Dermis microvascular lymphatic vessel endothelial cell (primary cell): Measurements from ENCODE around the gene CDH13. TPM values are rescaled to one million over a fixed set of nuclear protein-coding genes. Genes with fewer than 3 reads are reported as not detected.
A peak's percentile ranks its signal among the peaks of the same experiment; 100 is the strongest.

Experiments
- DNase-seq, 2 donors: peaks; one replicate each; pipeline versions ENCODE4 v3.0.0 to v3.0.0-alpha.2; 2010; ENCODE audit warnings: low read depth in 2 of 2
- total RNA-seq: library from RNA; depleted of rRNA; stranded (reverse); fragments of >200 nt; gene quantifications from 2 replicates; pipeline ENCODE4 v1.2.1, GENCODE V29; 2014

Gene CDH13
- total RNA-seq, 1 donor from 2014 or later, result 68.9 TPM

DNA sequence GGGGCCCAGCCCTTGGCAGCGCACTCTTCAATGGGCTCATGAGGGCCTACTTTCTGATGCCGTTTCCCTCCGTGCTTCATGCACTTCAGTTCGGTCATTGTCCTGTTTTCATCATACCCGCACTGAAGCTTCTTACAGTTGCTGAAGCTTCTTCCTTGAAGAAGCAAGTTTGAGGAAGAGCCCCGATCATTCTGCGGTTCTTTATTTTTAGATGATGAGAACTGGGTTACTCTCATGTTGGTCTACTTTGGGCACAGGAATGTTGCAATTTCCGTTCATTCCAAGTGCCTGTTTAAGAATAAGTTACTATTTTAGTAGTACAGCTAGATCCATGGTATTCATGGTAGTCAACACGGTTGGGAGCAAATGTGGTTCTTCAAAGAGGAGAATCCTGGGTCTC, 593.3 kb downstream of the CDH13 start:
- DNase-seq, result no peak

DNA sequence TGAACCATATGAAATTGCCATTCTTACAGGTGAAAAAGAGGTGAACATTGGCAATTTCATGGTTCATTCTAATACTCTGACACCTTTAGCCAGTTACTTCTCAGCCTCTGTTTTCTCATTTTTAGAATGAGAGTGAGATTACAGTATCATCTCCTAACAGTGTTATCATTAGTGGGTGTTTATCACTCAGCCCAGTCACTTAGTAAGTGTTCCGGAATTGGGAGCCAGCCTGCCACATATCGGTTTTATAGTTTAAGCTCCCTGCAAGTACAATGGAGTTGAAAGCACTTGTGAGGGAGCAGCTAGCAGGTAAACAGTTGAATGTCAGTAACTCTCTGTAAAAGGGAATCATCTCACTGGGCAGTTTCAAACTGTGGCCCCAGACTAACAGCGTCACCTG, 597.9 kb downstream of the CDH13 start:
- no peak for DNase-seq

DNA sequence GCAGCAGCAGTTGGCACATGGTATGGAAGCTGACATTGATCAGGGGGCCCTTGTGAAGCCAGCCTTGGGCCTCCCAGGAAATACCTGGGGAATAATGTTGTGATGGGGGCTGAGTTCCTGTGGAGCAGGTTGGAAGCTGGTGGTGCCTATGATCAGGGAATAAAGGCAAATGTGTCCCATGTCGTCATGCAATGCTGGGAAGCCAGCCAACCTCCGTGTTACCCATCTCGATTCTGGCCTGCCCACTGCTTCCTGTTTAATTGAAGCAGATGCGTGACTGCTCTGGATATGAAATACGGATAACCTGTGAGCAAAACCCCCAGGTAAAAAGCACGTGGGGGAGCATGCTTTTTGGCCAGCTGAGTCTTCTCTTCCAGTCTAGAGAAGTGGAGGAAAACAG, 600.6 kb downstream of the CDH13 start:
- DNase-seq, result peak; percentile 32 to 38

DNA sequence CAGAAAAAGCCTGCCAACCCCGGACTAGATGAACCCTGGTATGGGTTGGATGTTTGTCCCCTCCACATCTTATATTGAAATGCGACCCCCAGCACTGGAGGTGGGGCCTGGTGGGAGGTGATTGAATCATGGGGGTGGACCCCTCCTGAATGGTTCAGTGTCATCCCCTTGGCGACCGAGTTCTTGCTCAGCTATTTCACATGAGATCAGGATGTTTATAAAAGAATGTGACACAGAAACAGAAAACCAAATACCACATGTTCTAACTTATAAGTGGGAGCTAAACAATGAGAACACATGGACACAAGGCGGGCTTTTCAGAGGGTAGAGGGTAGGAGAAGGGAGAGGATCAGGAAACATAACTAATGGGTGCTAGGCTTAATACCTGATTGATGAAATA, 605.0 kb downstream of the CDH13 start:
- no peak for DNase-seq

DNA sequence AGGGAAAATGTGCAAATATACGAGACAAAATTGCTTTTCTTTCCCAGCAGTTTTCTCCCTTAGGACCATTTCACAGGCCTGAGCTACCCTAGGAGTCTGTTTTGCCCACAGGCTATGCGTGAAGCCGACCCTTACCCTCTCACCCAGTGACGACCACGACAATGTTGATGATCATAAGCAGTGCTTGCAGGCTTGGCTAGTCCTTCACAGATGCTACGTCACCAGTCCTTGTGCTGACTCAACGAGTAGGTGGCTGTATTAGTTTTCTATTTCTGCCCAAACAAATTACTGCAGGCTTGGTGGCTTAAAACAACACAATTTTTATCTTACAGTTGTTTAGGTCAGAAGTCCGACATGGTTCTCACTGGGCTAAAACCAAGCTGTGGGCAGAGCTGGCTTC, 606.4 kb downstream of the CDH13 start:
- no peak for DNase-seq

DNA sequence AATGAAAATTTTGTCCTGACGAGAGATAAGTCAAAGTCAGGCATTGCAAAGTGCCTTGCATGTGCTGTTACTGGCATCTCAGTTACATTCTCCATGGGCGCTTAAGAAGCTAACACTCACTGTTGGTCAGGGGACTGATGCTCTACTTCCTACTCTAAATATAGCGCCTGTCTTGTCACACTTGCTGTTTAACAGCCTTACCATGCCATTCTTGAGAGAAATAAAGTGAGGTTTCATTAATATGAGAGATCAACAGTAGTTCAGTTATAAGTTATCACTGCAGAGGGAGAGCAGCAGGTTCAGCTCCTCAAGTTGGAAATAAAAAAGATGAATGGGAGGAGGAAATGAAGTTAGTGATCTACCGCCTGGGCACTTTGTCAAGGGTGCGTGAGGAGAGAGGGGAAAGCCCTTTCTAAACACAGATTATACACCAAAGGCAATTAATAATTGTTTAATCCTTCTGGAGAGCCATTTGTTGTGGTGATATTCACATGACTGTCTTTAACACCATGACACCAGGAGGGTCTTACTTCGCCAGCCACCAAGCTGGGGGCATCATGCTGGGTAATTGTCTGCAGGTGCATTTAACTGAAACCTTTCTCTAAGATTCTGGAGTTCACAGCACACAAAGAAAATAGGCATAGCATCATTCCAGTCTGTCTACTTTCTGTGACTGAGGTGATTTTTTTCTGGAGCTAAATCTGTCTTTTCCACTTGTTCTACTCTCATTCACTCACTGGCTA, 612.4 kb downstream of the CDH13 start:
- DNase-seq, result no peak

DNA sequence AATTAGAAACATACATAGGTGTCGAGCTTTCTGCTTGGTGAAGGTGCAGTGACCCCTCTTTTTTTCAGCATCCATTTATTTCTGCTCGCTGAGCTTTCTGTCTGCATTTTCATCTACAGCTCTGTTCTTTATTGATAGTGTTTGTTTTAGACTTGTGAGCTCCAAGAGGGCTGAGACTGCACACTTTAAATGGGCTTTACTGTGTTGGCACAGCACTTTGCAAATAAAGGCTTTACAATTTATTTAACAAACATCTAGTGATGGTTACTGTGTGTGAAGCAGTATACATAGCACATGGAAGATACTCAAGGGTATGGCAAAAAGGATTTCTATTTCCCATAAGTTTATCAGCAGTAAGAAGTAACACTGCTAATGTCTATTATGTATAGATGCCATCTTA, 617.3 kb downstream of the CDH13 start:
- no peak for DNase-seq

DNA sequence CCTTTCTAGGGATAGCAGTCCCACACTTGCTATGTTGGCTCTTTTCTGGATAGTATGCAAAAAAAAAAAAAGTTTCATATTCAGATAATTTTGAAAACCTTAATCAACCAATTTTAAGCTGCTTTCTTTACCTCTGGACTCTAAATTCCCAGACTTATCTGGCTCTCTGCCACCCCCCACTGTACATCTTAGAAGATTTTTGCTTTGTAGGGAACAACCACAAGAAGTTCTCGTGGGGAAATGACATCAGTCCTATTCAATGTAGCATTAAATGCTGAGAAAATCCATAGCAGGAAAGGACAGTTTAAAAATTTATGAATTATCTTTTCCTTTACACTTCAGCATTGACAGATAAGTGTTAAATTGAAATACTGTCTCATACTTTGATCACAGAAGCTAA, 618.3 kb downstream of the CDH13 start:
- peak in 1 of 2 donors; percentile 5 for DNase-seq

DNA sequence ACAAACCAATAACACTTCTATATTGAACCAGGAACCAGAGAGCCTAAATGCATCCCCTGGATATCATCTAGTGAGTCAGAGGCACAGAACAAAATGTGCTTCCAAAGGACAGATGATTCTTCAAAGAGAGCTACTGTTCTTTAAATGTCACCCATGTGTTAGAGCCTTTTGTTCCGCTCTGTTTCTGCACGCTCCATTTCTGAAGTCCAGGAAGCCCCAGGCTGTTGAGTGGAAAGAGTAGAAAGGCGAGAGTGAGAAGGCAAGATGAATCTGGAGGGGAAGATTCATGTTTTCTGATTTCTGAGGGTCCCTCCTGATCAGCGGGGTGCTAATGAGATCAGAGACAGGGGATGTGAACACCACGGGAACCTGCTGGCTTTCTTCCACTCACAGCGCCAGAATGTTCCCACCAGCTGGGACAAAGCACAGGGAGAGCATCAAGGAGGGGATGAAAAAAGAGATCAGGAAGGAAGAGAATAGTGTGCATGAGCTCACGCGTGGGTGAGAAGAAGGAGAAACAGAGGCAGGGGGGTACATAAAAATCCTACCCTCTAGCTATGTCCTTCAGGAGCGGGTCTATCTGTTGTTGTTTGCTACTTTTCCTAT, 621.1 kb downstream of the CDH13 start:
- DNase-seq, result no peak

DNA sequence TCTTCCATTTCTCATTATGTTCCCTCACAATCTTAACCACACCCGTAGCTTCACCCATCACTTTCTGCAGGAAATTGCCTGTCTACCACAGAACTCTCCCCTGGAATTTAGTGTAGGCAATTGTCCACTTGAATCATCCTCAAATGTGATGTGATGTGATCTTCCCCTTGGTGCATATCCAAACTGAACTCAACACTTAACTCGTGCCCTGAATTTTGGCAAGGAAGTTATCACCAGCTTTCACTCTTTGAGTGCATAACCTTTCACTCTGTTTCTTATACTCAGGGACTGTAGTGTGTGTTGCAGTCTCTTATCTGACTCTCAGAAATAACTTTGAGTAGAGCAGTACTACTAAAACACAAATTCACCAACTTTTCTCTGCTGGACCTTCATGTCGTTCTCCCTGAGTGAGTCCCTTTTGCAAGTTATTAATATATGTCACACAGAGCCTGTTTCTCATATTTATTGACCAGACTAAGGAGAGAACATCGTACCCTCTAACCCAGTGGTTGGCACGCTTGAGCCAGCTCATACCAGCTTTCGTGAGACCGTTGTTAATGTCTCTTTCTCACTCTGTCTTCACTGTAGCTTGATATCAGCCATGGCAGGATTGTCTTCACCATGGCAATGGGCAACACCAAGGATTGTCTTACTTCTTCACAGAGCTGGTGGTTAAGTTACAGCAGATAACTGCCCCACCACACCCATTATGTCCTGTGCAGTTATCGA, 622.1 kb downstream of the CDH13 start:
- no peak for DNase-seq

DNA sequence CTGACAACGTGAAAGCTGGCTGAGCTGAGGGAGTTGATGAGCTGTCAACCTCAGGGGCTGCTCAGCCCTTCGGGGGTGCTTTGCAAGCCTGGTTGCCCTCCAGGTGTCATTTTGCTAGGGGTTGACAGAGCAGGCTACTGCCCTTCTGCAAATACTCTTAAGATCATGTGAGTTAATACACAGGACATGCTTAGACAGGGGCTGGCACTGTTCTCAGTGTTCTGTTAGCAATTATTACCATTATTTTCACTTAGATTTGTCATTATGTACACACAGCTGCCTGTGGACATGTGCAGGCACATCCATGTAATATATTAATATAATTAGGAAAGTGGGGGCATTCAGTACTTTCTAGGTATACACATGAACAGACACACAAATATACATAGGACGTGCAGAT, 626.8 kb downstream of the CDH13 start:
- no peak for DNase-seq

DNA sequence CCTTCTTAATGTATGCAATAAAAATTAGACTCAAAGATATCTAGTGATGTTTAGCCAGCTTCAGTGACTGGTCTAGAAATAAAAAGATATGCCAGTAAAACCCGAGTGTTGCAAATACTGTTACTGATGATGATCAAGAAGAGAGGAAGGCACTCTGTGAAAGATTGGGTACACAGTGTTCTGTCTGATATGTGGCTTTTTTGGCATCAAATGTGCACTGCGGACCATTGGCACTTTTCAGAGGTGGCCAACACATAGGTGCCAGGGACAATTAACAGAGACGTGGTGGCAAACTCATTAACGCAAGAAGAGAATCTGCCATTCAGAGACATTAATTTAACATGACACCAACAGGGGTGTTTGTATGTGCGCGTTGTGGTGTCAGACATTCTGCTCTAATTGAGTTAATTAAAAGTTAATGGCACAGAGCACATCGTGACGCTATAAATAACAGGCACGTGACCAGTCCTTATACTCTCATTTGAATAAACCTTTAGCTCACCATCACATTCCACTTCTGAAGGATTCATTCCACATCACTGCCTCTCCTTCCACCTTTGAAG, 631.7 kb downstream of the CDH13 start:
- no peak for DNase-seq

DNA sequence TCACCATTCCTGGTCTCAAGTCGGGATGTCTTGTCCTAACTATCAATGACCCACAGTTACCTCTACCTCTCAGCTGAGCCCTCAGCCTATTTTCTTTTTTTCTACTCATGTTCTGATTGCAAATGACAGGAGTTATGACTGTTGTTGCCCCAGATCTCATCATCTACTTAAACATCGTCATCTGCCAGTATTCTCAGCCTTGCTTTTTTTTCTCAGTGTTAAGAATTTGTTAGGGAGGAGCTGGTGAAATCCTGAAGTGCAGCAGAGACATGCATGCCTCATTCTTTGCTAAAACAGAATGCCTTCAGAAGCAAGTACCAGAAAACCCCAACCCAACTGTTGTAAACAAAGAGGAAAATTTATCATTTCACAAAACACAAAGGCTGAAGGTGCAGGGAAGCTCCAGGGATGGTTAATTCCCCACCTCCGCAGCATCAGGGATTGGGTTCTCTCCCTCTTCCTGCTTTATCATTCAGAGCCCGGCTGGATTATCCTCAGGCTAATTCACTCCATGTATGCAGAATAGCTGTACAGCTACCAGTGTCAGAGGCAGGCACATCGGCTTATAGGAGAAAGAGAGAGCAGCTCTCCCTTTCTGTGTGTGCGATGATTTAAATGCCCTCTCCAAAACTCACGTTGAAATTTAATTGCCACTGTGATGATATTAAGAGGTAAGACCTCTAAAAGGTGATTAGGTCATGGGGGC, 640.2 kb downstream of the CDH13 start:
- DNase-seq, result no peak

DNA sequence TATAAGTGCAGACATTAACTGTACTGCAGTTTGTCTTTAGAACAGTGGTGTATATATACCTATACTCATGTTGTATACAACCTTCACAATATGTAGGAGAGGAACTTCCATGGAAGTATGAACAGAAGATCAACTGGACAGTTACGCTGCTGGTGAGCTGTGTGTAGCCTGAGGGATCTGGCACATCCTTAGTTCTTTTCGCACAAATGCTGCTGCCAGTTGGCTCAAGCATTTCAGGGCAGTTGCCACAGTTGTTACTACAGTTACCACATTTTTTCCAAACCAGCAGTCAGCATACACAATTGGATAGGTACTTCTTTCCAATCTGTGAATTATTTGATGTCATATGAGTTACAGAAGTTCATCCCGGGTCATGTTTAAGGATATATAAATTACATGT, 641.4 kb downstream of the CDH13 start:
- DNase-seq, result no peak

DNA sequence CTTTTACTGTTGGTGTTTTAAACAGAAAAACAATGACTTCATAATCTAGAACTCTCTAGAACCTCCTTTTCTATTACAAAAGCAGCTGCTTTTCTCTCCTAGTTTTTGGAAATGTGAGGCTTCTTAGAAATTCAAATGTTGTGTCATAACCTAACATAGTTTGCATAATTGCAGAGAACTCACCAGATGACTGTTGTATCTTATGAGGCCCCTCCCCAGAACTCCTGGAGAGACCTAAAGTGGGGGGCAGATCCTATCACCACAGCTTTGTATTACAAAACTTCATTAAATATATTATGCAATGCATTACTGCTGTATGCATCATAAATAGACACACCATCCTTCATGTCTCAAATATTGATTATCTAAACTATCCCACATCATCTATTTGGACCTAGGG, 642.3 kb downstream of the CDH13 start:
- DNase-seq, result no peak

DNA sequence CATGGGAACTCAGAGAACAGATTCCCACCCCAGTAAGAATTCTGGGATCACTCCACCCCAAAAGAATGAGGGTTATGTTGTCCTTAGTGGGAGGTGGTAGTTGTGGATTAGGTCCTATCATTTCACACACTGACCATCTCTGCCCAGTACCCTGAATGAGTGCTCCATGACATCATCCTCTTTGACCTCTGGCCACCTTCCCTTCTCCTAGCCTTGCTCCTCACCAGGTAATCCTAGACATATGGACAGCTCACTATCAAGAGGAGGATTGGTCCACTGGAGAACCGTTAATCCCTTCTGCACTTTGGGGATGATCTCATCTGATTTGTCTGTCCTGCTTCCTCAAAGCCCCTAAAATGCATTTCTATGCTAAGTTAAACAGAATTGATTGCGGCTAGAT, 642.8 kb downstream of the CDH13 start:
- DNase-seq, result no peak

DNA sequence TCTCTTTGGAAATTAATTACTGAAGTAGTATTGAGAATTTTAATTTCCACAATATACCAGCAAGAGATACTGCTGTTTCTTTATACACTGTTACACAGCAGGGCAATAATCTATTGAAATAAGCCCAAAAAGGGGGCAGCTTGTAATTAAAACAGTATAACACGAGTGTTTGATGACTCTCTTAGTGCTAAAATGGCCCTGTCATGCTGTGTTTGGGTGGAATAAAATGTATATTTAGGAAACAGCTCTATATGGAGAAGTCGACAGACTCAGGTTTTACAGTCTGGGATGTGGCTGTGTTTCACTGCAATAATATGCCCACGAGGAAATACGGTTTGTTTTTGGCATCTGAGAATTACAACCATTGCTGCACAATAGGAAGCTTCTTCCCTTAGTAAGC, 643.3 kb downstream of the CDH13 start:
- DNase-seq, result no peak

DNA sequence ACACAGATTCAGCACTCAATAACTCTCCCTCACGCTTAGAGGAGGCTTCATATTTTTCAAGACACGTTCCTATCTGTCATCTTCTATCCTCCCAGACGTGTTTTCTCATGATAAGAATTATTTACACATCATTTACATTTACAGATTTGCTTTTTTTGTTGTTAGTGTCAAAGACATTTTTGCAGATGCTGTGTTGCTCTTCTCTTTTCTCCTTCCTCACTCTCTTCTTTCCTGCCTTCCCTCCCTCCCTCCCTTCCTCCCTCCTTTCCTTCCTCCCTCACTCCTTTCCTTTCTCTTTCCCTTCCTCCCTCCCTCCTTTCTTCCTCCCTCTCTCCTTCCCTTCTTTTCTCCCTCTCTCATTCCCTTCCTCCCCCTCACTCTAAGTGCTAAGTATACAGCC, 643.9 kb downstream of the CDH13 start:
- no peak for DNase-seq

DNA sequence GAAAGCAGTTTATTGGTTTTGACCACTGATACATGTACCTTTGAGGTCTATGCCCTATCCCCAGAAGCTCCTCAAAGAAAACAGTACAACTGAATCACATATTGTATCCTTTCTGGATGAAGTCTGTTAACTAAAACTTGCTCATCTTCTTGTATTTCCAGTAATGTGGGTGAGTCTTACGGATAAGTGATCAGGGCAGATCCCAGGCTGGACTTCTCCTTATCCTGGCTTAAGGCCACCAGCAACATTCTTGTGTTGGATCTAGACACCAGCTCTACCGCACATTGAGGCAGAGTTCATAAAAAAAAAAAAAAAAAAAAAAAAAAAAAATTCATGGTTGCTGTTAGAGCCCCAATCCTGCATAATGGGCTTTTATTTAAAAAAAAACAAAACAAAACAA, 644.4 kb downstream of the CDH13 start:
- DNase-seq, result no peak

DNA sequence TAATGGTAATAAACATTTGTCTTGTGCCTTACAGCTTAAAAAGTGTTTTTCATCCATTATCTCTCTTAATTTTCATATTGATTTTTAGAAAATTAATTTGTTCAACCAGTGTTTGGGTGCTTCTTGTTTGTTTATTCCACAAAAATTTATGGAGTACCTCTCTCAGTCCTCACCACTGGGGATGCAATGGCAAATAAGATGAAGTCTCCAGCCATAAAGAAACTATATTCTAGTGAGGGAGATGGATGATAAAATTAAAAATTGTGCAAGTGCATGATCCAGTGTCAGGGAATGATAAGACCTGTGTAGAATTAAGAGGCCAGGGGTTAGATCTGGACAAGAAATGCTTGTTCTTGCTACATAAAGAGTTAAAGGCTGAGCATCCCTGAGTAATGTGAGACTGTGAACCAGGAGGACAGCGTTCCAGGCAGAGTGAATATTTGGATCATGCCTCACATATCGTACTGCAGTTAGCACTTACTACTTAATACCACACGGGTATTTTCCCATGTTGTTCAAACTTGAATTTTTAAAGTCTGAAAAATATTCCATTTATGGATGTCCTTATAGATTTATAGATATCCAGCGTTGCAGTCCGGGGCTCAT, 645.3 kb downstream of the CDH13 start:
- no peak for DNase-seq

DNA sequence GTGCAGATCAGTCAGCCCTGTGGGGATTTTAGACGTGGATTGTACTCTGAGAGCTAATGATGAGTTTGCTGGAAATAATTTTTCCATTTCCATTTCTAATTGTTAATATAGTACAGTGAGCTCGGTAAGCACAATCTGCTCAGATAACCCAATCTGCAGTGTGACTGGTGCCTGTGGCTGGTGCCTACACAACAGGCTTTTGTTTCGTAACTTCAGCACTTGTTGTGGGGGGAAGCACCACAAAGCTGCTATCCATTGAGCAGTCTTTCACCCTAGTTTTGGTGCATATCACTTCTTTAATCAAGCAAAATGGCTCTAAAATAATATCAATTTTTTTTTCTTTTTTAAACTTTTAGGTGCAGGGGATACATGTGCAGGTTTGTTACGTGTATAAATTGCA, 646.1 kb downstream of the CDH13 start:
- no peak for DNase-seq
